Osteoblast (primary cell): ENCODE data around the gene CACNA1D. TPM values are rescaled to one million over a fixed set of nuclear protein-coding genes. Genes with fewer than 3 reads are reported as not detected.

Experiments used
- DNase-seq: peaks from one replicate; pipeline ENCODE4 v3.0.0; 2011; ENCODE audit warnings: low spot score, mixed read lengths; ENCODE audit not compliant: insufficient read length; ENCODE audit errors: missing footprints
- H2AFZ ChIP-seq: 2 replicates; pipeline ENCODE4 v1.6.0; 2011; ENCODE audit warnings: mild to moderate bottlenecking, low read length
- H3K27ac ChIP-seq: 2 replicates; pipeline ENCODE4 v1.5.1; 2011; ENCODE audit warnings: mild to moderate bottlenecking, low read depth, low read length, moderate library complexity
- H3K27me3 ChIP-seq: 2 replicates; pipeline ENCODE4 v1.6.0; 2012; ENCODE audit warnings: mild to moderate bottlenecking, control low read depth, inconsistent platforms, low read length, moderate library complexity; ENCODE audit not compliant: insufficient read depth
- H3K36me3 ChIP-seq: 2 replicates; pipeline ENCODE4 v1.5.1; 2011; ENCODE audit warnings: mild to moderate bottlenecking, low read length, control low read depth, moderate library complexity; ENCODE audit not compliant: insufficient read depth
- H3K4me1 ChIP-seq: 2 replicates; pipeline ENCODE4 v1.5.1; 2011; ENCODE audit warnings: mild to moderate bottlenecking, low read length, control low read depth, moderate library complexity; ENCODE audit not compliant: insufficient read depth
- H3K4me2 ChIP-seq: 2 replicates; pipeline ENCODE4 v1.6.0; 2011; ENCODE audit warnings: mild to moderate bottlenecking, low read length; ENCODE audit not compliant: insufficient read depth
- H3K4me3 ChIP-seq: fragments of 200-600 bp; sonication (generic); 3 replicates; pipeline ENCODE4 v1.5.1; 2012; ENCODE audit warnings: mild to moderate bottlenecking, low read length, inconsistent platforms; ENCODE audit not compliant: insufficient read depth
- H3K79me2 ChIP-seq: 2 replicates; pipeline ENCODE4 v1.6.0; 2012; ENCODE audit warnings: mild to moderate bottlenecking, low read length, control low read depth, inconsistent platforms; ENCODE audit not compliant: insufficient read depth
- H3K9me3 ChIP-seq: 2 replicates; pipeline ENCODE4 v1.5.1; 2011; ENCODE audit warnings: low read depth, low read length, control low read depth
- H4K20me1 ChIP-seq: 2 replicates; pipeline ENCODE4 v1.6.0; 2012; ENCODE audit warnings: mild to moderate bottlenecking, low read length, control low read depth; ENCODE audit not compliant: insufficient read depth
- CTCF ChIP-seq: IDR thresholded peaks from 2 replicates; pipeline ENCODE4 v1.5.1; 2011; ENCODE audit warnings: mild to moderate bottlenecking, low read depth, low read length, moderate library complexity; ENCODE audit errors: extremely low read depth
- total RNA-seq: library from RNA; depleted of rRNA; stranded (reverse); fragments of >200 nt; gene quantifications from 2 replicates; pipeline ENCODE4 v1.2.3, GENCODE V29; 2012

The CACNA1D gene
- total RNA-seq, 1 donor = under 0.01 TPM

GRCh38 chr3:53815651-53816050 lies 321.2 kb downstream of the CACNA1D start:
- H2AFZ ChIP-seq = no peak overlapping the region
- no peaks in the 10 kb centered on the region for H3K36me3 ChIP-seq
- no peak overlapping the region for H3K4me2 ChIP-seq
- H3K27me3 ChIP-seq = peaks cover 7% of the 10 kb centered on the region
- H3K9me3 ChIP-seq = no peaks in the 10 kb centered on the region
- H3K79me2 ChIP-seq = no peaks in the 10 kb centered on the region
- H3K4me1 ChIP-seq = no peaks in the 10 kb centered on the region
- no peak overlapping the region for H3K4me3 ChIP-seq
- DNase-seq = no peak
- no peaks in the 10 kb centered on the region for H4K20me1 ChIP-seq
- no peak for TF ChIP-seq CTCF
- H3K27ac ChIP-seq = no peak overlapping the region

DNA sequence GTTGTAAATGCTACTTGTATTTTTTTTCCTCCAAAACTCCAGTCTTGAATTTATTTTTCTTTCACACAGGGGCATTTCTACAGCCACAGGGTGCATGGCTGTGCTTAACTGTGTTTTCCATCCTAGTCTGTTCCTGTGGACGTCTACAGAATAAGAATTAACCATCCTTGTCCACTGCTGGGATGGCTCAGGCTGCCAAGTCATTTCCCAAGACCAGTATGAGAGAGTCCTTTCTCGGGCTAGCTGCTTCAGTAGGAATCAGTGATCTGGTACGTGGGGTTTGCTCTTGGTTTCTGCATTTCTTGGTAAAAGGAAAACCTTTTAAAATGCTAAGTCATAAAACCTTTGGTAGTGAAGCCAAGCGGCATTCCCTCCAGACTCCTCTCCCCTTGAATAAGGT lies 322.0 kb downstream of the CACNA1D start:
- Histone ChIP-seq H3K9me3 (no peaks in the 10 kb centered on the region), H3K27ac (no peak overlapping the region), H3K36me3 (no peaks in the 10 kb centered on the region), H3K4me2 (no peak overlapping the region), H2AFZ (no peak overlapping the region), H3K79me2 (no peaks in the 10 kb centered on the region), H4K20me1 (no peaks in the 10 kb centered on the region), H3K4me1 (no peaks in the 10 kb centered on the region), H3K27me3 (peaks cover 7% of the 10 kb centered on the region), H3K4me3 (no peak overlapping the region)
- no peak for TF ChIP-seq CTCF
- no peak for DNase-seq

GRCh38 chr3:53817211-53817610 lies 322.8 kb downstream of the CACNA1D start:
- Histone ChIP-seq H3K27me3 (peaks cover 7% of the 10 kb centered on the region), H3K36me3 (no peaks in the 10 kb centered on the region), H4K20me1 (no peaks in the 10 kb centered on the region), H3K9me3 (no peaks in the 10 kb centered on the region), H2AFZ (no peak overlapping the region), H3K27ac (no peak overlapping the region), H3K4me3 (no peak overlapping the region), H3K79me2 (no peaks in the 10 kb centered on the region), H3K4me1 (no peaks in the 10 kb centered on the region), H3K4me2 (no peak overlapping the region)
- DNase-seq = no peak
- TF ChIP-seq CTCF = no peak

DNA sequence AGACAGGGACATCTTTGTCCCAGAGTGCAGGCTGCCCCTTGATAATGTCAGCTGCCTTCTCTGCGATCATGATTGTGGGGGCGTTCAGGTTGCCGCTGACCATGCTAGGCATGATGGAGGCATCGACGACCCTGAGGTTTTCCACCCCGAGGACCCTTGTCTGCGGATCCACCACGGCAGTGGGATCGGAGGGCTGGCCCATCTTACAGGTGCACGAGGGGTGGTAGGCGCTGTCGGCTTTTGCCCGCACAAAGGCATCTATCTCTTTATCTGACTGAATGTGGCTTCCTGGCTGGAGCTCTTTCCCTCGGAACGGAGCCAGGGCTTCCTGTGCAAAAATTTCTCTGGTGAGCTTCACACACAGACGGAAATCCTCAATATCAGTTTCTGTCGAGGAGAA lies 323.4 kb downstream of the CACNA1D start:
- no peaks in the 10 kb centered on the region for H3K79me2 ChIP-seq
- H2AFZ ChIP-seq = no peak overlapping the region
- no peak for TF ChIP-seq CTCF
- no peaks in the 10 kb centered on the region for H3K4me1 ChIP-seq
- no peak overlapping the region for H3K27ac ChIP-seq
- peaks cover 4% of the 10 kb centered on the region for H3K27me3 ChIP-seq
- no peak for DNase-seq
- no peaks in the 10 kb centered on the region for H3K36me3 ChIP-seq
- H3K4me3 ChIP-seq = no peak overlapping the region
- H4K20me1 ChIP-seq = no peaks in the 10 kb centered on the region
- H3K9me3 ChIP-seq = no peaks in the 10 kb centered on the region
- H3K4me2 ChIP-seq = no peak overlapping the region
